ENCODE results near the gene TBL1X. TPM values are rescaled to one million over a fixed set of nuclear protein-coding genes. Genes with fewer than 3 reads are reported as not detected.

TBL1X gene
- total and polyA plus RNA-seq, 2 of the 4 experiments (the other 2 are of a cell fraction) = 16.2 to 20.8 TPM

GRCh38 chrX:9609499-9609898, 144.6 kb downstream of the TBL1X start:
- Histone ChIP-seq H4K5ac (ENCODE audit: low read depth, low read length) (no peak overlapping the region), H2AK9ac (replicated peaks; ENCODE audit: low read depth, low read length, poor library complexity) (no peak overlapping the region), H4K8ac (ENCODE audit: low read depth in 2 of 2, low read length in 2 of 2) (no peak overlapping the region), H3K4me1 (ENCODE audit: control insufficient read depth, insufficient read depth, low read length) (peaks cover 5% of the 10 kb centered on the region; the same call in 1 of the 2 replicates), H2BK20ac (ENCODE audit: low read depth, low read length) (no peak overlapping the region), H3K9ac (ENCODE audit: low read depth, low read length) (no peak overlapping the region), H3K27me3 (ENCODE audit: control insufficient read depth, insufficient read depth, low read length) (no peaks in the 10 kb centered on the region), H3K9me3 (ENCODE audit: control insufficient read depth, insufficient read depth, low read length) (peaks cover 2% of the 10 kb centered on the region; the same call in 1 of the 2 replicates), H2BK5ac (ENCODE audit: low read depth, low read length, poor library complexity, severe bottlenecking) (no peak overlapping the region), H2AFZ (replicated peaks; ENCODE audit: low read length, poor library complexity) (no peak overlapping the region), H3K79me1 (ENCODE audit: low read depth in 1 of 2, low read length in 2 of 2) (peaks cover 21 to 36% of the 10 kb centered on the region in 2 experiments), H3K14ac (replicated peaks; ENCODE audit: low read depth, low read length) (no peak overlapping the region), H3K9me1 (ENCODE audit: insufficient read depth, low read length) (peaks cover 6% of the 10 kb centered on the region), H4K20me1 (ENCODE audit: insufficient read depth, low read length) (0 out of 2 replicates have a peak, but pooled peaks cover 3% of the 10 kb centered on the region), H2AK5ac (ENCODE audit: low read depth, low read length) (no peak overlapping the region), H3K4me2 (ENCODE audit: low read depth, low read length) (no peak overlapping the region), H3K27ac (ENCODE audit: insufficient read depth, low read length) (no peak overlapping the region), H3K36me3 (ENCODE audit: control insufficient read depth, insufficient read depth, low read length) (0 out of 2 replicates have a peak, but pooled peaks cover 2% of the 10 kb centered on the region), H2BK15ac (ENCODE audit: low read depth, low read length) (no peak overlapping the region), H3K23ac (ENCODE audit: low read depth, low read length) (no peak overlapping the region), H3K4ac (ENCODE audit: low read depth, low read length) (no peak overlapping the region), H3K56ac (ENCODE audit: extremely low read depth, insufficient read depth, low read length) (no peak overlapping the region), H4K91ac (ENCODE audit: insufficient read depth, low read depth, low read length) (no peak overlapping the region), H3K4me3 (ENCODE audit: insufficient read depth, low read depth, low read length) (no peak overlapping the region), H3K18ac (ENCODE audit: low read depth, low read length) (no peak overlapping the region), H2BK120ac (ENCODE audit: low read depth, low read length) (no peak overlapping the region)
- intact Hi-C loops (cut with micrococcal nuclease) (no loop called here), dilution Hi-C loops (cut with HindIII; ENCODE audit: low sequenced_read_pairs, unreplicated experiment) (no loop called here), in situ Hi-C loops (cut with MboI; ENCODE audit: low sequenced_read_pairs) (no loop called here)
- POLR2A ChIA-PET (ENCODE audit: unreplicated experiment) = interaction anchor here (0.5 kb wide), 1 partner anchor 664 kb away, joined by 3 read pairs; no protein-coding TSS in a partner anchor
- no CpG with 5 or more reads among the region's 7 CpGs for WGBS, 2 experiments (ENCODE audit: extremely low coverage in 2 of 2, insufficient read length in 1 of 2)
- CTCF ChIA-PET = no interaction called here
- ATAC-seq (ENCODE audit: low read depth) (no peak), DNase-seq (no peak)
- BruUV-seq (replicated peaks) = no TSS peak
- no peak for TF ChIP-seq POLR2A (IDR thresholded peaks at IDR 0.05; ENCODE audit: low read depth, low read length)
- no peak for TF ChIP-seq NFE2L2 (IDR thresholded peaks at IDR 0.05; ENCODE audit: low read depth, low read length)
- TF ChIP-seq SMC3 (IDR thresholded peaks at IDR 0.05; ENCODE audit: low read depth, low read length) = no peak
- no peak for TF ChIP-seq CHD1 (IDR thresholded peaks at IDR 0.05; ENCODE audit: low read depth, low read length)
- TF ChIP-seq RAD21 (IDR thresholded peaks at IDR 0.05; ENCODE audit: low read length) = no peak
- no peak for TF ChIP-seq MAFK (IDR thresholded peaks at IDR 0.05; ENCODE audit: low read depth, low read length)
- TF ChIP-seq MAZ (IDR thresholded peaks at IDR 0.05; ENCODE audit: borderline replicate concordance, low read depth, low read length) = no peak
- no peak for TF ChIP-seq CEBPB (IDR thresholded peaks at IDR 0.05; ENCODE audit: low read depth, low read length)
- TF ChIP-seq ELK1 (IDR thresholded peaks at IDR 0.05; ENCODE audit: borderline replicate concordance, low read depth, low read length) = no peak

Data from IMR-90 (cell line).